Neuronal stem cell (in vitro differentiated cells): ENCODE measurements around the gene RTEL1.
"Not testable (repeated sequence)": the region's sequence is repeated elsewhere in the genome, so short reads cannot be mapped to it uniquely, and the experiment has no call there.

ENCODE experiments used
- DNase-seq: peaks from one replicate; pipeline ENCODE4 v3.0.0-alpha.2; 2013; ENCODE audit warnings: low spot score
- H2AFZ ChIP-seq: one replicate; pipeline ENCODE4 v1.6.1; 2013; ENCODE audit warnings: mild to moderate bottlenecking, low read length, inconsistent platforms
- H2AK5ac ChIP-seq: 2 replicates; pipeline ENCODE4 v1.6.1; 2013; ENCODE audit warnings: low read depth, mild to moderate bottlenecking, inconsistent platforms, low read length, moderate library complexity, mixed read lengths
- H2BK120ac ChIP-seq: 2 replicates; pipeline ENCODE4 v1.6.1; 2013; ENCODE audit warnings: low read depth, mild to moderate bottlenecking, inconsistent platforms, low read length, moderate library complexity, mixed read lengths
- H2BK12ac ChIP-seq: one replicate; pipeline ENCODE4 v1.6.1; 2013; ENCODE audit warnings: low read length, inconsistent platforms
- H2BK15ac ChIP-seq: 2 replicates; pipeline ENCODE4 v1.6.1; 2013; ENCODE audit warnings: mild to moderate bottlenecking, low read length, inconsistent platforms, mixed read lengths
- H2BK5ac ChIP-seq: one replicate; pipeline ENCODE4 v1.6.1; 2013; ENCODE audit warnings: inconsistent platforms, mild to moderate bottlenecking, low read length, moderate library complexity
- H3K14ac ChIP-seq: one replicate; pipeline ENCODE4 v1.6.1; 2013; ENCODE audit warnings: low read length, inconsistent platforms
- H3K18ac ChIP-seq: 2 replicates; pipeline ENCODE4 v1.6.1; 2013; ENCODE audit warnings: low read length, inconsistent platforms
- H3K23ac ChIP-seq: 2 replicates; pipeline ENCODE4 v1.6.1; 2013; ENCODE audit warnings: low read depth, mild to moderate bottlenecking, mixed read lengths, low read length, inconsistent platforms; ENCODE audit not compliant: poor library complexity
- H3K27ac ChIP-seq: replicated peaks from 3 replicates; pipeline ENCODE4 v1.5.1; 2013; ENCODE audit warnings: low read length, inconsistent platforms
- H3K27me3 ChIP-seq, 3 experiments: 2 replicates each; pipeline ENCODE4 v1.6.1; 2013; ENCODE audit warnings: low read length in 3 of 3, mild to moderate bottlenecking in 2 of 3, inconsistent platforms in 1 of 3, low read depth in 1 of 3, mixed read lengths in 1 of 3, moderate library complexity in 1 of 3; ENCODE audit not compliant: control insufficient read depth in 3 of 3, insufficient read depth in 3 of 3
- H3K36me3 ChIP-seq, 2 donors: replicated peaks in 1 of 2; 2 replicates each; pipeline ENCODE4 v1.6.1; 2013; ENCODE audit warnings: low read length in 2 of 2; ENCODE audit not compliant: control insufficient read depth in 2 of 2, insufficient read depth in 2 of 2
- H3K4ac ChIP-seq: 2 replicates; pipeline ENCODE4 v1.6.1; 2013; ENCODE audit warnings: inconsistent platforms, mild to moderate bottlenecking, low read length, moderate library complexity
- H3K4me1 ChIP-seq, 2 donors: 1 replicate in 1 of 2; 2 replicates in 1 of 2; pipeline ENCODE4 v1.6.1; 2013; ENCODE audit warnings: low read length in 2 of 2, low read depth in 1 of 2; ENCODE audit not compliant: control insufficient read depth in 2 of 2, insufficient read depth in 1 of 2
- H3K4me2 ChIP-seq: one replicate; pipeline ENCODE4 v1.6.1; 2013; ENCODE audit warnings: mild to moderate bottlenecking, low read length, inconsistent platforms; ENCODE audit not compliant: insufficient read depth, poor library complexity, severe bottlenecking
- H3K4me3 ChIP-seq, 2 donors: 2 replicates each; pipeline ENCODE4 v1.5.1; 2013; ENCODE audit warnings: low read length in 2 of 2, mild to moderate bottlenecking in 2 of 2, inconsistent platforms in 1 of 2, moderate library complexity in 1 of 2
- H3K79me1 ChIP-seq: one replicate; pipeline ENCODE4 v1.6.1; 2013; ENCODE audit warnings: low read depth, mild to moderate bottlenecking, inconsistent platforms, low read length, moderate library complexity
- H3K9ac ChIP-seq: one replicate; pipeline ENCODE4 v1.6.1; 2013; ENCODE audit warnings: mild to moderate bottlenecking, low read depth, low read length, inconsistent platforms; ENCODE audit not compliant: poor library complexity
- H3K9me3 ChIP-seq, 2 donors: replicated peaks in 1 of 2; 2 replicates each; pipeline versions ENCODE3 to v1.6.1; 2013; ENCODE audit warnings: low read length in 2 of 2, mild to moderate bottlenecking in 2 of 2, inconsistent platforms in 1 of 2, low read depth in 1 of 2, mixed read lengths in 1 of 2, moderate library complexity in 1 of 2; ENCODE audit not compliant: control insufficient read depth in 2 of 2, insufficient read depth in 1 of 2
- H4K8ac ChIP-seq: one replicate; pipeline ENCODE4 v1.6.1; 2013; ENCODE audit warnings: low read depth, mild to moderate bottlenecking, inconsistent platforms, low read length, moderate library complexity
- H4K91ac ChIP-seq: one replicate; pipeline ENCODE4 v1.6.1; 2013; ENCODE audit warnings: low read length, low read depth, mild to moderate bottlenecking, inconsistent platforms; ENCODE audit not compliant: poor library complexity
- WGBS, 2 donors: extraction: QIAGEN DNeasy Blood & Tissue Kit; methylation state at CpG; one replicate each; pipeline ENCODE4 v1.1.7; 2013; ENCODE audit warnings: missing lambda C conversion rate in 2 of 2, mixed read lengths in 1 of 2; ENCODE audit not compliant: insufficient read length in 2 of 2, insufficient replicate concordance in 1 of 2; ENCODE audit errors: extremely low coverage in 2 of 2; 5-methylcytosine and 5-hydroxymethylcytosine counted together

The RTEL1 gene

GRCh38 chr20:63612276-63612931 is 45.7 kb upstream of the RTEL1 start:
- H3K4ac ChIP-seq, result no peak overlapping the region
- no peak overlapping the region for H3K18ac ChIP-seq
- peak overlapping the region in 1 of 2 donors; percentile 14 for H3K4me3 ChIP-seq
- H4K8ac ChIP-seq, result no peak overlapping the region
- H3K79me1 ChIP-seq, result no peaks in the 10 kb centered on the region
- H3K4me1 ChIP-seq, result no peaks in the 10 kb centered on the region
- no peak overlapping the region for H3K23ac ChIP-seq
- WGBS, 2 donors, result no CpG with 5 or more reads among the region's 20 CpGs
- no peak overlapping the region for H4K91ac ChIP-seq
- DNase-seq, result no peak
- no peak overlapping the region for H2AFZ ChIP-seq
- peaks cover 5 to 17% of the 10 kb centered on the region in 2 donors for H3K9me3 ChIP-seq
- no peak overlapping the region for H2BK15ac ChIP-seq
- H3K14ac ChIP-seq, result no peak overlapping the region
- no peak overlapping the region for H2AK5ac ChIP-seq
- no peak overlapping the region for H2BK120ac ChIP-seq
- H3K27me3 ChIP-seq, result no peaks in the 10 kb centered on the region
- H3K4me2 ChIP-seq, result no peak overlapping the region
- peaks cover 18 to 45% of the 10 kb centered on the region in 2 donors for H3K36me3 ChIP-seq
- H3K9ac ChIP-seq, result no peak overlapping the region
- no peak overlapping the region for H2BK12ac ChIP-seq
- no peak overlapping the region for H3K27ac ChIP-seq
- no peak overlapping the region for H2BK5ac ChIP-seq

GRCh38 chr20:63613863-63614594 is 44.1 kb upstream of the RTEL1 start:
- H3K4ac ChIP-seq, H2BK12ac ChIP-seq: not testable (repeated sequence)
- peaks cover 29 to 61% of the 10 kb centered on the region in 2 donors for H3K36me3 ChIP-seq

GRCh38 chr20:63617092-63617875 is 40.8 kb upstream of the RTEL1 start:
- Histone ChIP-seq H3K27ac (no peak overlapping the region), H3K14ac (no peak overlapping the region), H3K4me3 (no peak overlapping the region), H3K4me1 (no peaks in the 10 kb centered on the region), H3K9ac (no peak overlapping the region), H2AK5ac (no peak overlapping the region), H3K27me3 (no peaks in the 10 kb centered on the region), H3K4me2 (no peak overlapping the region), H2BK12ac (no peak overlapping the region), H3K9me3 (peaks cover 5 to 17% of the 10 kb centered on the region in 2 donors), H3K23ac (no peak overlapping the region), H2BK5ac (peak overlapping the region; percentile 3), H3K4ac (no peak overlapping the region), H4K91ac (no peak overlapping the region), H2BK120ac (no peak overlapping the region), H3K18ac (no peak overlapping the region), H3K36me3 (peaks cover 29 to 63% of the 10 kb centered on the region in 2 donors), H2BK15ac (no peak overlapping the region), H4K8ac (no peak overlapping the region), H3K79me1 (peaks cover 5% of the 10 kb centered on the region), H2AFZ (no peak overlapping the region)
- no CpG with 5 or more reads among the region's 41 CpGs for WGBS, 2 donors
- DNase-seq, result no peak

More at GRCh38 chr20:63613863-63614594, 44.1 kb upstream of the RTEL1 start:
- H3K4me3 ChIP-seq, H3K23ac ChIP-seq, H3K18ac ChIP-seq, H2BK15ac ChIP-seq, H2BK120ac ChIP-seq, H4K91ac ChIP-seq, H3K79me1 ChIP-seq, H2BK5ac ChIP-seq, H4K8ac ChIP-seq, H3K9ac ChIP-seq, H2AFZ ChIP-seq, H3K14ac ChIP-seq, H3K4me2 ChIP-seq, H3K27me3 ChIP-seq, DNase-seq, H2AK5ac ChIP-seq, H3K27ac ChIP-seq, H3K4me1 ChIP-seq: not testable (repeated sequence)
- no CpG with 5 or more reads among the region's 18 CpGs for WGBS, 2 donors
- peaks cover 5 to 17% of the 10 kb centered on the region in 2 donors for H3K9me3 ChIP-seq

GRCh38 chr20:63617876-63618265 is 40.2 kb upstream of the RTEL1 start:
- Histone ChIP-seq H3K18ac (no peak overlapping the region), H2BK12ac (no peak overlapping the region), H3K9ac (no peak overlapping the region), H2BK120ac (no peak overlapping the region), H3K4ac (no peak overlapping the region), H2BK5ac (peak overlapping the region; percentile 3), H3K4me3 (no peak overlapping the region), H4K8ac (no peak overlapping the region), H3K27me3 (no peaks in the 10 kb centered on the region), H3K79me1 (peaks cover 5% of the 10 kb centered on the region), H3K9me3 (peaks cover 5 to 17% of the 10 kb centered on the region in 2 donors), H3K4me2 (no peak overlapping the region), H3K4me1 (no peaks in the 10 kb centered on the region), H4K91ac (no peak overlapping the region), H3K36me3 (peaks cover 29 to 64% of the 10 kb centered on the region in 2 donors), H2AK5ac (no peak overlapping the region), H2AFZ (no peak overlapping the region), H2BK15ac (no peak overlapping the region), H3K14ac (no peak overlapping the region), H3K23ac (no peak overlapping the region), H3K27ac (no peak overlapping the region)
- no CpG with 5 or more reads among the region's 8 CpGs for WGBS, 2 donors
- DNase-seq, result no peak
